ENCODE data around the gene WDR47. TPM values are rescaled to one million over a fixed set of nuclear protein-coding genes. Genes with fewer than 3 reads are reported as not detected.

WDR47 gene
- polyA plus RNA-seq, 1 donor from 2014 or later: 65.7 TPM

DNA sequence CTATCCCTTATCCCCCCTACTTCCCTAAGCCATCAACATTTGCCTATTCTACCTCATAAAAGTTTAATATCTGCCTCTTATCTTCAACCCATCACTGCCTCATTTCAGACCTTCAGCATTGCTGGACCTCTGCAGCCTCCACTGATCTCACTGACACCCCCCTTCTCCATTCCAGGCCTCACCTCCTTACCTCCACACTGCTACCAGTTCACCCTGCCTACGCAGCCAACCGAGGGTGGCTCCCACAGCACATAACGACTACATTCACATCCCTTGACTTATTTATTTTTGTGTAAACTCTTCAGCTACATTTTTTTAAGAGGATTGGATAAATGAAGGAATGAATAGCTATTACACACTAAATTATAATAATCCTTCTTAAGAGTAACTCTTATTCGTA is 92.9 kb downstream of the WDR47 start:
- H3K4me2 ChIP-seq (ENCODE audit: low read length): no peak overlapping the region
- no peaks in the 10 kb centered on the region for H3K9me2 ChIP-seq (ENCODE audit: insufficient read depth, low read length)
- H3K9ac ChIP-seq (ENCODE audit: low read length): no peak overlapping the region
- no peaks in the 10 kb centered on the region for H4K20me1 ChIP-seq (ENCODE audit: insufficient read depth)
- no peaks in the 10 kb centered on the region for H3K27me3 ChIP-seq (ENCODE audit: insufficient read depth, low read depth, low read length)
- H3F3A ChIP-seq (ENCODE audit: insufficient read depth, low read length, poor library complexity, severe bottlenecking): no peaks in the 10 kb centered on the region
- H3K27ac ChIP-seq (ENCODE audit: low read length): no peak overlapping the region
- no peaks in the 10 kb centered on the region for H3K36me3 ChIP-seq (ENCODE audit: insufficient read depth, low read length)
- H3K9me3 ChIP-seq (ENCODE audit: low read length): no peaks in the 10 kb centered on the region
- H2AFZ ChIP-seq (ENCODE audit: low read depth, low read length): no peak overlapping the region
- H3K79me2 ChIP-seq (replicated peaks; ENCODE audit: insufficient read depth, low read length): peaks cover 8% of the 10 kb centered on the region
- TF ChIP-seq RAD21 (conservative IDR thresholded peaks at IDR 0.05) (no peak), MXI1 (conservative IDR thresholded peaks at IDR 0.05; ENCODE audit: poor library complexity, severe bottlenecking) (no peak), EP300 (conservative IDR thresholded peaks at IDR 0.05; ENCODE audit: poor library complexity, severe bottlenecking) (no peak), TAF1 (IDR thresholded peaks at IDR 0.05; ENCODE audit: low read depth) (no peak), POLR2AphosphoS5 (IDR thresholded peaks at IDR 0.05) (no peak), SMC3 (conservative IDR thresholded peaks at IDR 0.05; ENCODE audit: poor library complexity) (no peak), EZH2 (IDR thresholded peaks at IDR 0.05; ENCODE audit: borderline replicate concordance, insufficient read depth, low read length, poor library complexity, severe bottlenecking) (no peak), CTCF (IDR thresholded peaks at IDR 0.05; ENCODE audit: poor library complexity, severe bottlenecking) (no peak)
- TF ChIP-seq, protein P1, sequence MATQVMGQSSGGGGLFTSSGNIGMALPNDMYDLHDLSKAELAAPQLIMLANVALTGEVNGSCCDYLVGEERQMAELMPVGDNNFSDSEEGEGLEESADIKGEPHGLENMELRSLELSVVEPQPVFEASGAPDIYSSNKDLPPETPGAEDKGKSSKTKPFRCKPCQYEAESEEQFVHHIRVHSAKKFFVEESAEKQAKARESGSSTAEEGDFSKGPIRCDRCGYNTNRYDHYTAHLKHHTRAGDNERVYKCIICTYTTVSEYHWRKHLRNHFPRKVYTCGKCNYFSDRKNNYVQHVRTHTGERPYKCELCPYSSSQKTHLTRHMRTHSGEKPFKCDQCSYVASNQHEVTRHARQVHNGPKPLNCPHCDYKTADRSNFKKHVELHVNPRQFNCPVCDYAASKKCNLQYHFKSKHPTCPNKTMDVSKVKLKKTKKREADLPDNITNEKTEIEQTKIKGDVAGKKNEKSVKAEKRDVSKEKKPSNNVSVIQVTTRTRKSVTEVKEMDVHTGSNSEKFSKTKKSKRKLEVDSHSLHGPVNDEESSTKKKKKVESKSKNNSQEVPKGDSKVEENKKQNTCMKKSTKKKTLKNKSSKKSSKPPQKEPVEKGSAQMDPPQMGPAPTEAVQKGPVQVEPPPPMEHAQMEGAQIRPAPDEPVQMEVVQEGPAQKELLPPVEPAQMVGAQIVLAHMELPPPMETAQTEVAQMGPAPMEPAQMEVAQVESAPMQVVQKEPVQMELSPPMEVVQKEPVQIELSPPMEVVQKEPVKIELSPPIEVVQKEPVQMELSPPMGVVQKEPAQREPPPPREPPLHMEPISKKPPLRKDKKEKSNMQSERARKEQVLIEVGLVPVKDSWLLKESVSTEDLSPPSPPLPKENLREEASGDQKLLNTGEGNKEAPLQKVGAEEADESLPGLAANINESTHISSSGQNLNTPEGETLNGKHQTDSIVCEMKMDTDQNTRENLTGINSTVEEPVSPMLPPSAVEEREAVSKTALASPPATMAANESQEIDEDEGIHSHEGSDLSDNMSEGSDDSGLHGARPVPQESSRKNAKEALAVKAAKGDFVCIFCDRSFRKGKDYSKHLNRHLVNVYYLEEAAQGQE (IDR thresholded peaks at IDR 0.05; ENCODE audit: borderline replicate concordance): no peak
- no peak overlapping the region for H3K4me3 ChIP-seq (ENCODE audit: low read length)

DNA sequence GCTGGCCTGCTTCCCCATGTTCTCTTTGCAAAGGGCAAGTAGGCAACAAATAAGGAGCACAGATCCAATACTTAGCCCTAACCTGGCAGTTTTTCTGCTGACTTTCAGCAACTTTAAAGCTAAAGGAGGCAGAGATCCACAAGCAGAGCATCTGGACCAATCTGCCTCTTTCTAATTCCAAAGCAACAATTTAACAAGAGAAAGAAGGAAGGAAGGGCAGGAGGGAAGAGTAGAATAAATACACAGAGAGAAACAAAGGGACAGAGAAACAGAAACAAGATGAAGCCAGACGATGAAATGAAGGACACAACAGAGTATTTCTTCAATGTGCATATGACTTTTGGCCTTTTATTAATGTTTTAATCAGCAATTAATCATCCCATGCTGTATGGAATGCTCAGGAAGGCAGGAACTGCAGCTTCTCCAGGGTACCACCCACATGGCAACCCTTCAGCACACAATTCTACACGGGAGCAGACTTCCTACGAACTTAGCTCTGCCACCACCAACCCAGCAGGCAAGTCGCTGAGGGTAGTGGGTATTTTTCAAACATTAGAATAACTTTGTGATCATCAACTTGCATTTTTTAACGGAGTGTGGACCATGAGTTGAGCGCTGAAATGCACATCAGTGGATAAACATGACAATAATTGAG is 93.9 kb downstream of the WDR47 start:
- Histone ChIP-seq H3K4me2 (ENCODE audit: low read length) (no peak overlapping the region), H3K9me2 (ENCODE audit: insufficient read depth, low read length) (no peaks in the 10 kb centered on the region), H3K79me2 (replicated peaks; ENCODE audit: insufficient read depth, low read length) (peaks cover 8% of the 10 kb centered on the region), H3K9ac (ENCODE audit: low read length) (no peak overlapping the region), H3K9me3 (ENCODE audit: low read length) (no peaks in the 10 kb centered on the region), H3K27ac (ENCODE audit: low read length) (no peak overlapping the region), H2AFZ (ENCODE audit: low read depth, low read length) (no peak overlapping the region), H4K20me1 (ENCODE audit: insufficient read depth) (no peaks in the 10 kb centered on the region), H3K36me3 (ENCODE audit: insufficient read depth, low read length) (no peaks in the 10 kb centered on the region), H3K27me3 (ENCODE audit: insufficient read depth, low read depth, low read length) (no peaks in the 10 kb centered on the region), H3F3A (ENCODE audit: insufficient read depth, low read length, poor library complexity, severe bottlenecking) (no peaks in the 10 kb centered on the region), H3K4me3 (ENCODE audit: low read length) (no peak overlapping the region)
- TF ChIP-seq MXI1 (conservative IDR thresholded peaks at IDR 0.05; ENCODE audit: poor library complexity, severe bottlenecking): no peak
- TF ChIP-seq EP300 (conservative IDR thresholded peaks at IDR 0.05; ENCODE audit: poor library complexity, severe bottlenecking): no peak
- TF ChIP-seq POLR2AphosphoS5 (IDR thresholded peaks at IDR 0.05): no peak
- TF ChIP-seq RAD21 (conservative IDR thresholded peaks at IDR 0.05): no peak
- TF ChIP-seq EZH2 (IDR thresholded peaks at IDR 0.05; ENCODE audit: borderline replicate concordance, insufficient read depth, low read length, poor library complexity, severe bottlenecking): no peak
- TF ChIP-seq SMC3 (conservative IDR thresholded peaks at IDR 0.05; ENCODE audit: poor library complexity): no peak
- TF ChIP-seq CTCF (IDR thresholded peaks at IDR 0.05; ENCODE audit: poor library complexity, severe bottlenecking): no peak
- TF ChIP-seq TAF1 (IDR thresholded peaks at IDR 0.05; ENCODE audit: low read depth): no peak
- TF ChIP-seq, protein P1 (IDR thresholded peaks at IDR 0.05; ENCODE audit: borderline replicate concordance): no peak

All from neural cell (in vitro differentiated cells).